Forelimb muscle (tissue), 1 donor: ENCODE data around the gene CYB561A3. TPM values are rescaled to one million over a fixed set of nuclear protein-coding genes. Genes with fewer than 3 reads are reported as not detected.
"Not testable (repeated sequence)": the region's sequence is repeated elsewhere in the genome, so short reads cannot be mapped to it uniquely, and the experiment has no call there.

ENCODE experiments used
- DNase-seq: peaks from one replicate; pipeline ENCODE4 v3.0.0-alpha.2; 2013; ENCODE audit warnings: low read depth
- polyA plus RNA-seq: library from polyadenylated mRNA; unstranded; fragments of 120-200 nt; gene quantifications from one replicate; pipeline ENCODE4 v1.2.1, GENCODE V29; 2013; ENCODE audit not compliant: insufficient read length

Gene CYB561A3, protein sequence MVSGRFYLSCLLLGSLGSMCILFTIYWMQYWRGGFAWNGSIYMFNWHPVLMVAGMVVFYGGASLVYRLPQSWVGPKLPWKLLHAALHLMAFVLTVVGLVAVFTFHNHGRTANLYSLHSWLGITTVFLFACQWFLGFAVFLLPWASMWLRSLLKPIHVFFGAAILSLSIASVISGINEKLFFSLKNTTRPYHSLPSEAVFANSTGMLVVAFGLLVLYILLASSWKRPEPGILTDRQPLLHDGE
- polyA plus RNA-seq: 16.4 TPM

DNA sequence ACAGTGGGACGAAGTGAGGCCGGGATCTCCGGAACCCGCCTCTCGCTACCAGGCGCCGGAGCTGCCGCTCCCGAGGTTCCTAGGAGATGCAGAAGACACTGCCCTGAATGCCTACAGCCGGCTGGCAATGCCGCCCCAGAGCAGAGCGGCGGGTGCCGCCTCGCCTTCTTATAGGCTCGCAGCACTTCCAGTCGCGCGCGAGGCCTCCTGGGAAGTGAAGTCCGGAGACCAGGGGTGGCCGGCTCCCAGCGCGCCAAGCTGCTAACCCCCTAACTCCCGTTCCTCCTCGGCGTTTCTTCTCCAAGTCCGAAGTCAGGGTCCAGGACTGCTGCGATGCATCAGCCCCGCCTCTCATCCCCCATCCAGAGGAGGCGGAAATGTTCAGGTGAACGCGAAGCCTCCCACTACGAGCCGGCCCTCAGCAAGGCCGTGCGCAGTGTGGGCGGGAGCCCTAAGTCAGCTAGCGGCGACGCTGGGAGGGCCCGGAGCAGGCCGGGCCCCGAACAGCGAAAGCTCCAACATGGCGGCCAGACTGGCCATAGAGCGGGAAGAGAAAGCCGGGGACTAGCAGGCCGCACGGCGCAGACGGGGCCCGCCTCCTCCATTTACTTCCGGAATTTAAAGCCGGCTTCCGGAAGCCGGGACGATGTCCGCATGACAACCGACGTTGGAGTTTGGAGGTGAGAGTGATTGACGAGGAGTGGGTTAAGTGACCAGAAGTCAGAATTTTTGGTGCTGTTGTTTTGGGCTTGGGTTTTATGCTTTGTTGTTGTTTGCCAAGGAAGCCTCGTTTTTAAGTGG, at the start of gene CYB561A3, which contains the start of gene TMEM138:
CYB561A3 (minus strand) TSS at position 142 of the 801 bp plus-strand sequence. CDS start 5,169 bp downstream, outside the sequence.
TMEM138 (plus strand) TSS at position 634 of the 801 bp plus-strand sequence. CDS start 2,017 bp downstream, outside the sequence.
- DNase-seq: peak; percentile 79

DNA sequence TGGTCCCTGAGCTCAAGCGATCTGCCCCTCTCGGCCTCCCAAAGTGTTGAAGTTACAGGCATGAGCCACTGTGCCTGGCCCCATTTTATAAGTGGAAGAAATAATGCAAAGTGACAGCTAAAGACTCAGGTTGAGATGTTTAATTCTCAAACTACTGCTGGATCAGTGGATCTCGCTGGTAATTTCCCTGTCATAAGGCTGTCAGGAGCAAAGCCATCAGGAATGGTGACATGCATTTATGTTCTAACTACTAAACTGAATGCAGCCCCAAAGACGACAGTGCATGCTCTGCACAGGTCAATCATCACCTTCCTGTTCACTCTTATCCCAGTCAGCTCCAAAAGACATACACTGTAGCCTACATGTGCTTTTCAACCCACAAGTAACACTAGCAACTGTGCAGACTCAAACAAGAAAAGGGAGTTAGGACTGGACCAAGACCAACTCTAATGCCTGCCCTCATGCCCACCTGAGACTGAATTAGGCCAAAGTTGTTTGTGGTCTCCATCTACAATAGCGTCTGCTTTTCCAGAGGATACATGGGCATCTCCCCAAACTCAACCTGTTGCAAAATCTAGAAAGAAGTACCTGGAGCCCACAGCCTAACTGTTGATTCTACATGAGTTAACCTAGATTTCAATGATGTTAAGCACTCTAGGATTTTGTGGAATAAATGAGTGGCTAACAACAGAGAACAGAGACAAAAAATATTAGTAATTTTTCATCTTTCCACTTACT, 45.5 kb upstream of the CYB561A3 start:
- DNase-seq: no peak

DNA sequence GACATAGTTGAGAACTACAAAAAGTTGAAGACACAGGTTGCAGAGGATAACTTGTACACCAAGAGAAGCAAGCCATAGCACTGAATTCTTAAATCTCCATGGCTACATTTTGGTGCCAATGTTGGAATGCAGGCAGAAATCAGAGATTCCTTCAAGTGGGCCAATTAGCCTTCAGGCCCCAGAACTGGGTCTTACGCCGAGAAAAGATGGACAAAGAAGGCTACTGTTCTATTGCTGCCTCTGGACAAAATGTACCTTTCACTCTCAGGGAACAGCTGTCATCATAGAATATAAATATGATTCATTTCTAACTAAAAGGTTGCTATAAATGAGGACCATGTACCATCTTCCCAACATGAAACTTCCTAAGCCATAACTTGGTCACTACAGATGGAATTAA, 44.4 kb upstream of the CYB561A3 start:
- DNase-seq: no peak

DNA sequence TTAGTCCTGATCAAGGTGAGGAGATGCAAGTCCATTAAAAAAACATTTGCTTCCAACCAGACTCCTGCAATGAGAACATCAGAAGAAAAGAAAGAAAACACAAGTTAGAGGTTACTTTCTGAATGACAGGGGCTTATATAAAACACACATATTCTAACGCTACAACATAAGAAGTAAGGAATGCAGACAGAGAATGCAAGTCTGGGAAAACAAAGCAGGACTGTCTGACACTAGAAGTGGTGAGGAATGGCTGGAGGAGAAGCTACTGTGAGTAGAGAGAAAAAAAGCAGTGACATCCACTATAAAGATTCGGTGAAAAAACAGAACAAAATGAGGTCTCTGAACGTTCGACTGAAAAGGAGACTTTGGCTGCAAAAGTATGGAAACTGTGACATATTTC, 43.0 kb upstream of the CYB561A3 start:
- no peak for DNase-seq

DNA sequence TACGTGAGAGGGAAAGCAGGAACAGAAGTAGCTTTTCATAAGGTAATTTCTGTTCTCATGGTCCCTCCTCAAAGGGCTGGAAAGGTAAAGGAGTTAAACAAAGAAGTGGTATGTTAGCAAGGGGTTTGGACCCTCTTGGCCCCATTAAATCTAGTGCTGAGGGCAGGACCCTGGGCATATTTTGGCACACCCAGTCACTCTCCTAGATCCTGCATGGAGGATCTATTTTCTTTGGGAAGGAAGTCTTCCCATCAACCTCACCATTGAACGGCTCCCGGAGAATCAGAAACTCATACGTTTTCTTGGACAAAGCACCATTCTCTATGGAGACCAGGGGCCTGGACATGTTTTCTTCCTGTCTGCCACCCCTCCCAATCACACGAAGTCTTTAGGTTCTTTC, 42.4 kb upstream of the CYB561A3 start:
- DNase-seq: no peak

DNA sequence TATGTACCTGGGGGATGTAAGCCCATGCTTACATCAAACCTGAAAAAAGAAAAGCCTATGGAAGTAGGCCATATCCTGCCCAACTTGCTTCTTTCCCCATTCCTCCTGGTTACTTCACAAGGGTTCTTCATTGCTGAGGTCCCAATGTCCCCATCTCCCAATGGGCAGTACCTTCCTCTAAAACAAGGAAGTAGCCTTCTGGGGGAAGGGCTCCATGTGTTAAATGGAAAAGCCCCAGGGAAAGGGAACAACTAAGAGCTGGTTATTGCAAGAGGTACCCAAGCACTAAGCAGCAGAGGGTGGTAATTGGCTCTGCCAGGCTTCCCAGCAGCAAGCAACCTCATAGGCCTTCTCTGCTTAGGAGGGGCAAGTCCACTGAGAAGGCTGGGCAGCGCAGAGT, 42.0 kb upstream of the CYB561A3 start:
- DNase-seq: no peak

DNA sequence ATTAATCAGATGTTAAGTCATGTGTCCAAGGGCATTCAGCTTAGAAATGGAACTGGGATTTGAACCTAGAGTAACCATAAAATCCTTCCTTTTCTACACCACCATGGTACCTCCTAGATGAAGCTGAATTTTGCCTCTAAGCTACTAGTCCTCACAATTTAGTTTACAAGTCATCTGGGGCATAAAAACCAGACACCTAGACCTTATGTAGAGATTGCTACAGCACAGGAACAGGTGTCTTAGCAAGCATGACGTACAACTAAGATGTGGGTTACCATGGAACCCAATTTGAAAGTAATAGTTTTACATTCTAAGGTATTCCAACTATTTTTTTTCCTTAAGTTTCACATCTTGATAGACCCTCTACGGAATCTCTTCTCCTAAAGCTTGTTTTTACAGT, 39.9 kb upstream of the CYB561A3 start:
- DNase-seq: no peak

DNA sequence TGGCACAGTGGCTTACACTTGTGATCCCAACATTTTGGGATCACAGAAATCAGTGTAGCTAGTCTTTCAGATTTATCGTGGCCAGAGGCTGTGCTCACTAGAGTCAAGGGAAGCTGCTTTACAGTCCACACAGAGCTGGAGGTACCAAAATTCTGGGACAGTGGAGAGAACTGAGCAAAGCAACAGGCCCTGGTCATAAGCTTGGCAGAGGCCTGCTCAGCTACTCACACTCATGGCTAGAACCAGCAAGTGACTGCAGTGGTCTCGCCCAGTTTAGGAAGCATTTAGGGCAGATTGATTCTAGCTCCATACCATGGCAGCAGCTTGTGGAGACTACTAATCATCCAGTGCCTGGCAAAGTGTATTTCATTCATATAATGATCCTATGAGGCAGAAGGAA, 39.5 kb upstream of the CYB561A3 start:
- no peak for DNase-seq

DNA sequence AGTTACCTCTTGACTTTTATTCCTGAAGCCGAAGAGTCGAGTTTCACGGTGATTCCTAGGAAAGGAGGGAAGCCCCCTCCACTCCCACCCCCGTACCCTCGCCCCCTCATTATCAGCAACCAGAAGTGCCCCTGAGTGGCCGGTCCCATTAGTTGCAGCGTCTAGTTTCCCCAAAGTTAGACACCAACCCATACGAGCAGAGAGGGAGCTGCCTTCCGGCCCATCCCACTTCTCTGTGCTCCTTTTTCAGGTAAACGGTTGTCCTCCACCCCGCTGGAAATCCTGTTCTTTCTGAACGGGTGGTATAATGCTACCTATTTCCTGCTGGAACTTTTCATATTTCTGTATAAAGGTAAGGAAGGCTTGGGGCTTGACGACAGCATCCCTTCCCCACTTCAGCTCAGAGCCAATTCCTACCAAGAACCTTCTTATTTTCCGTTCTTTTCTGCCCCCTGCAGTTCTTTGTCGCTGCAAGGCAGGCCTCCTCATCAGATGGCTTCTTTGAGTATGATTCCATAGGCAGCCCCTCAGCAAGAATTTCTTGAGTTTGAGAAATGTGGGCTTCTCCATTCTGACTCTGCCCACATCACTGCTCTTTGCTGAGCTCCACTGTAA, 31.4 kb upstream of the CYB561A3 start:
- no peak for DNase-seq

DNA sequence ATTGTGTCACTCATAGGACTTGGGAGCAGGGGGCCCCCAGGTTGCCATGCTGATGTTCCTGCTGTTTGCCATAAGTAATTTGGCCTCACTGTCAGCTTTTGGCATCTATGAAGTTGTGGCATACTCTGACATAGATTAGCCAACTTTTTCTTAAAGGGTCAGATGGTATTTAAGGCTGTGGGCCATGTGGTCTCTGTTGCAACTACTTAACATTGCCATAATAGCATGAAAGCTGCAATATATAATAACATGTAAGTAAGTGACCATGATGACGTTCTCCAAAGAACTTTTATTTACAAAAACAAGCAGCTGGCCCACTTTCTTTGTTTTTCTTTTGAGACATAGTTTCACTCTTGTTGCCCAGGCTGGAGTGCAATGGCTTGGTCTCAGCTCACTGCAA, 28.5 kb upstream of the CYB561A3 start:
- no peak for DNase-seq

DNA sequence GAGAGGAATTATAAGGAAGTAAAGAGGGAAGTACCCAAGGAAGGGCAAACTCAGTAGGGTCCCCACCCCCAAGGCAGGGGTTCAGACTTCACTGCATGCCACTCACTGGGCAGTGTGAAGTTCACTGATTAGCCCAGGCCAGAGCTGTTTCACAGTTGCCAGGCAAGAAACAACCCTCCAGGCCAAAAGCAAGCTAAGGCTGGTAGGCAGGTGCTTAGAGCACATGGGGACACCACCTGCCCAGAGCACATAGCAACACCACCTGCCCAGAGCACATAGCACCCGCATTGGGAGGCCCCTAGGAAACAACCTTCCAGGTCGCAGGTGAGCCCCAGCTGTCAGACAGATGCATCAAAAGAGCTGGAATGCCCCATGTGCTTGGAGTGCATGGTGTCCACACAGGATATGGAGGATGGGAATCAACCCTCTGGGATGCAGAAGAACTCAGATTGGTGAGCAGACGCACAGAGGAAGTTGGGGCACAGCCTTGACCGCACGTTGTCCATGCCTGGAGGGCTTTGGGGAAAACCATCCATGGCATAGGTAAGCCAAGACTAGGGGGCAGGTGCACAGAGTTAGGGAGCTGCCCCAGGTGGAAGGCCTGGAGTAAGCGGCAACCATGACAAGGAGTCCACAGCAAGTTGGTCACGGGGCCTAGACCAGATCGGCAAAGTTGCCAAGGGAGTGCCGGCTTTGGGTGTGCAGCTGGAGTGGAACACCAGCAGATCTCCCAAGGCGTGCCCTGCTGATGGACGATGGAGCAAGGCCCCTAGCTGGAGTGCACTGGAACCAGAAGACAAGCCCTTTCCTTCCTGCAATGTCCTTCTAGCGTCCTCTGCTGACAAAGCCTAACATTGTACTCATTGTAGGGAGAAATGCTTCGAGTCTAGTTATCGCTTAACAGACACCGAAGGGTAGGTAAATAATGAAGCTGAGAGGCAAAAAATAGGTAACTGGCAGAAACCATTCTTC, 22.9 kb upstream of the CYB561A3 start:
- DNase-seq: no peak

DNA sequence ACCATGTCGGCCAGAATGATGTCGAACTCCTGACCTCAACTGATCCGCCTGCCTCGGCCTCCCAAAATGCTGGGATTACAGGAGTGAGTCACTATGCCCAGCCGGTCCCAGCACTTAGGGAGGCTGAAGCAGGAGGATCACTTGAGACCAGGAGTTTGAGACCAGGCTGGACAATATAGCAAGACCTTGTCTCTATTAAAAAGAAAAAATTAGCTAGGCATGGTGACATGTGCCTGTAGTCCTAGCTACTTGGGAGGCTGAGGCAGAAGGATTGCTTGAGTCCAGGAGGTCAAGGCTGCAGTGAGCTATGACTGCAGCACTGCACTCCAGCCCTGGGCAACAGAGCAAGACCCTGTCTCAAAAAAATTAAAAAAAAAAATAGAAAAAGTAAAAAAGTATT, 22.2 kb upstream of the CYB561A3 start:
- DNase-seq: not testable (repeated sequence)

DNA sequence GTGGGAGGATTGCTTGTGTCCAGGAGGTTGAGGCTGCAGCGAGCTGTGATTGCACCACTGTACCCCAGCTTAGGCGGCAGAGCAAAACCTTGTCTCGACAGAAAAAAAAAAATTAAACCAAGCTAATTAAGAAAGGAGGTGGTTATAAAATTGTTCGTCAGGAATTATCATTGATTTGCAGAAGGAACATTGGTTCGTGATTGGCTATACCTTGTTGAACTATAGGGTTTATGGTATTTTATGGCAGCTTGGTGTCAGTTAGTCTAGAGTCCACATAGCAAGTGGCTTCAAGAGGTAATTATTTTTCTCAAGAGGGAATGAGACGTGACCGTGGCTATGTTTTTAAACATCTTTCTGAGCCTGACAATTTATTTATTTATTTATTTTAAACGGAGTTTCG, 19.2 kb upstream of the CYB561A3 start:
- no peak for DNase-seq

DNA sequence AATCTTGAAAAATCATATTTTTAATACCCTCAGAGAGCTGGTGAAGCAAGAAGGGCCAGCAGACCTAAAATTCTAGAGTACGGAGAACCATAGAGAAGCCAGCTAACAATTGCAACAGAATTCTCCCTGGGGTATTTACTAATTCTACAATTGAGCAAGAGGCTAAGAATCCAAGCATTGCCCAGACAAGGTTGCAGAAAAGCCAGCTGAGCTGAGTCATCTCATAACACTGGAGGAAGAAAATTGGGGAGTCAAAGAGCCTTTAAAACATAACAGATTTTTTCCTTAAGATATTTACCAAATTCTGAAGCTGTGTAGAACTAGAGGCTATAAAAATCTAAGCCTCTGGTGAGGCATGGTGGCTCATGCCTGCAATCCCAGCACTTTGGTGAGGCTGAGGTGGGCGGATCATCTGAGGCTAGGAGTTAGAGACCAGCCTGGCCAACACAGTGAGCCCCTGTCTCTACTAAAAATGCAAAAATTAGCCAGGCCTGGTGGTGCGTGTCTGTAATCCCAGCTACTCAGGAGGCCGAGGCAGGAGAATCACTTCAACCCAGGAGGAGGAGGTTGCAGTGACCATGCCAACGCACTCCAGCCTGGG, 17.1 kb upstream of the CYB561A3 start:
- no peak for DNase-seq

DNA sequence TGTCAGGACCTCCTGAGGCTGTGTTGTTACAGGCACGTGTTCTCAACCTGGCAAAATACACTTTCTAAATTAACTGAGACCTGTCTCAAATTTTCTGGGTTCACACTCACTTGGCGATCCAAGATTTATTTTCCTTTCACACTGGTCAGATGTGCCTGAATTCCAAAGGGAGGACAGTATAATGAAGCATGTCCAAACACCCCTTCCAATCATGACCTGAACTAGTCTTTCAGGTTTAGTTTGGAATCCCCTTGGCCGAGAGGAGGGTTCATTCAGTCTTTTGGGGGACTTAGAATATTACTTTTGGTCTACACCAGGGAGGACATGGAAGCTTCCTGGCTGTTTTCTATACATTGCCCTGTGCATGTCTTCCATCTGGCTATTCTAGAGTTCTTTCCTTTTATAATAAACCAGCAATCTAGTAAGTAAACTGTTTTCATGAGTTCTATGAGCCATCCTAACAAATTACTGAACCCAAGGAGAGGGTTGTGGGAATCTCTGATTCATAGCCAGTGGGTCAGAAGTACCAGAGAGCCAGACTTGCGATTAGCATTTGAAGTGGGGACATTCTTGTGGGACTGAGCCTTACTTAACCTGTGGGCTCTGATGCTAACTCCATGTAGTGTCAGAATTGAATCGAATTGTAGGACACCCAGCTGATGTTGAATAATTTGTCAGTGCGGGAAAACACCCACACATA, 15.9 kb upstream of the CYB561A3 start:
- DNase-seq: no peak

DNA sequence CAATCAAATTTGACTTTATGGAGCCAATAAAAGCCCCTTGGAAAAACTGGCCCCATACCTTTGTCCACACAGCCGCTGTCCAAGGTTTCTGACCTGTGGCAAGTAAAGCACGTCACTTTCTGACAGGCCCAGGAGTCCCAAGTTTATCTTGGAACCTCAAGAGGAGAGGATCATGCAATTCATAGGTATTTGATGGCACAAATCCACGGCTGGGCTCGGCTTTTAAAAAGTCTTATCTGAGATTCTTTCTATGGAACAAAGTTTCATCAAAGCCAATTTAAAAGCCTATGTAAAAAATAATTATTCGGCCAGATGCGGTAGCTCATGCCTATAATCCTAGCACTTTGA, 14.1 kb upstream of the CYB561A3 start:
- no peak for DNase-seq

DNA sequence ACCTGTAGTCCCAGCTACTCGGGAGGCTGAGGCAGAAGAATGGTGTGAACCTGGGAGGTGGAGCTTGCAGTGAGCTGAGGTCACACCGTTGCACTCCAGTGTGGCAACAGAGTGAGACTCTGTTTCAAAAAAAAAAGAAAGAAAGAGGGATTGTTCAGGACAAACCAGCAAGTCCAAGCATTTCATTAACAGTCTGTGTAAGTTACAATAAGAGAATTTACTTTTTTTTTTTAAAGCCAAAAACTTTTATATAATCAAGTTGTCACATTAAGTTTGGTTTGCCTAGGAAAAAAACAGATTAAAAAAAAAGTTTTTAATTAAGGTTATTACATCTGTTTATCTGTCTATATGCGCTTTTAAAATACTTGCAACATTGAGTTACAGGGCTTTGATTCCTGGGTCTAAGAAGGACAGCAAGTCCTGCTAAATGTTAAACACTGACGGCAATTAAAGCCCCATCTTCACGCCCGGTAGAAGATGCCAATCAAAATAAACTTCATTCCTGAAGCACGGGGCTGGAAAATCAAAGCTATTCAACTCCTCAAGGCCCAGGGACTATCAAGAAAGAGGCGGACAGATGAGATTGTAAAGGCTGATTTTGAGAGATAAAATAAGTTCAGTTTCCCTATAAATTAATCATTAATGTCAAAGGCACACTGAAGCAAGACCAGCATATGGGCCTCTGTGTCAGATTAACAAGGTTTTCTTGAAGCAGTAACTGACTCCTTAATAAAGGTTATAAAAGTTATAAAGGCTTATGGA, 11.2 kb upstream of the CYB561A3 start:
- no peak for DNase-seq

DNA sequence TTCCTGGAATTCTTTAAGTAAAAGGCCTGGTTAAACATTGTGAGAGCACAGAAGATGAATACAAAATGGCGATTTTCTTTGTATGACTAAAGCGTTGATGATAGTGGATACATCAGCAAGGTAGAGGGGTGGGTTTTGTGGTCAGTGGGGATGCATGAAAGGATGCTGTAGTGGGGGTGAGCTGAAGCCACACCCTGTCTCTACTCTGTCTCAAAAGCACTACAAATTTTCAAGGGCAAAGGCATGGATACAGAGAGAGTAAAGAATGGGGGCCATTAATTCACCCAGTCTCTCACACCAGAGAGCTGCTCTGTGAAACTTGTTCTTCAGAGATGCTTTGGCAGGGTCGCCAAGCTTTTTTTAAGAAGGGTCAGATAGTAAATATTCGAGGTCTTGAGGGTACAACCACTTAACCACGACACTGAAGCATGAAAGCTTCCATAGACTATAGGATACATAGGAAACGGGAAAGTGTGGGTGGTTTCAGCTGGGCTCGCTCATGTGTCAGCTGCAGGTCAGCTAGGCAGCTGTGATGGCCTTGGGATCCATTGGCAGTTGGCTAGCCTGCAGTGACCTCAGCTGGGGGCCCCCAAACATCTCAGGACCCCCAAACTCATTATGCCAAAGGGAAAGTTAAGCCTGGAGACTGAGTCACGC, 8.8 kb upstream of the CYB561A3 start:
- no peak for DNase-seq
